ENCODE results near the gene IQSEC2. TPM values are rescaled to one million over a fixed set of nuclear protein-coding genes. Genes with fewer than 3 reads are reported as not detected.

IQSEC2 gene
- total and polyA plus RNA-seq, 9 of the 15 experiments (the other 6 are each of a cell fraction or from before 2014, with no cell fraction given): 2.7 to 41.8 (median 20.1) TPM

DNA sequence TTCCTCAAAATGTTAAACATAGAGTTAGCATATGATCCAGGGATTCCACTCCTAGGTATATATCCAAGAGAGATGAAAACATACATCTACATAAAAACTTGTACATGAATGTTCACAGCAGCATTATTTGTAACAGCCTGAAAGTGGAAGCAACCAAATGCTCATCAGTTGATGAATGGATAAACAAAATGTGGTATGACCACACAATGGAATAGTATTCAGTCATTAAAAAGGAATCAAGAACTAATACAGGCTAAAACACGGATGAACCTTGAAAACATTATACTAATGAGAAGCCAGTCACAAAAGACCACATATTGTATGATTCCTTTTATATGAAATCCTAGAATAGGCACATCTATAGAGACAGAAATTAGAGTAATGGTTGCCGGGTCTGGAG, 42.7 kb upstream of the IQSEC2 start (continued):
- peak; percentile 65 for TF ChIP-seq ZNF146 (CRISPR knock-in tag; IDR thresholded peaks at IDR 0.05; ENCODE audit: unreplicated experiment)

DNA sequence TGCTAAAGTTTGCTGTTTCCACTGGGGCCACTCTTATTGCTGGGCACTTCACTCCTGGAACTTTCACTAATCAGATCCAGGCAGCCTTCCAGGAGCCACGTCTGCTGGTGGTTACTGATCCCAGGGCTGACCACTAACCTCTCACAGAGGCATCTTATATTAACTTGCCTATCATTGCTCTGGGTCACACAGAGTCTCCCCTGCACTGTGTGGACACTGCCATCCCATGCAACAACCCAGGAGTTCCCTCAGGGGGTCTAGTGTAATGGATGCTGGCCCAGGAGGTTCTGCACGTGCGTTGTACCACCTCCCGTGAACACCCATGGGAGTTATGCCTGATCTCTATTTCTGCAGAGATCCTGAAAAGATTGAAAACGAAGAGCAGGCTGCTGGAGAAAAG, 41.8 kb upstream of the IQSEC2 start:
- POLR2A ChIA-PET: interaction anchor here (0.6 kb wide), 1 partner anchor 72 kb away, joined by 3 read pairs; no protein-coding TSS in a partner anchor
- intact Hi-C loops (cut with micrococcal nuclease) (no loop called here), in situ Hi-C loops (cut with MboI) (no loop called here)
- no peak for TF ChIP-seq CEBPG (CRISPR knock-in tag; IDR thresholded peaks at IDR 0.05)
- TF ChIP-seq CEBPG (tag; conservative IDR thresholded peaks at IDR 0.05 in 1 of 2, IDR thresholded peaks at IDR 0.05 in 1 of 2): no peak
- TF ChIP-seq, protein P1, sequence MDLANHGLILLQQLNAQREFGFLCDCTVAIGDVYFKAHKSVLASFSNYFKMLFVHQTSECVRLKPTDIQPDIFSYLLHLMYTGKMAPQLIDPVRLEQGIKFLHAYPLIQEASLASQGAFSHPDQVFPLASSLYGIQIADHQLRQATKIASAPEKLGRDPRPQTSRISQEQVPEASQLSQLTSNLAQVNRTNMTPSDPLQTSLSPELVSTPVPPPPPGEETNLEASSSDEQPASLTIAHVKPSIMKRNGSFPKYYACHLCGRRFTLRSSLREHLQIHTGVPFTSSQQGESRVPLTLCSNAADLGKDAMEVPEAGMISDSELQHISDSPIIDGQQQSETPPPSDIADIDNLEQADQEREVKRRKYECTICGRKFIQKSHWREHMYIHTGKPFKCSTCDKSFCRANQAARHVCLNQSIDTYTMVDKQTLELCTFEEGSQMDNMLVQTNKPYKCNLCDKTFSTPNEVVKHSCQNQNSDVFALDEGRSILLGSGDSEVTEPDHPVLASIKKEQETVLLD (IDR thresholded peaks at IDR 0.05): no peak
- TF ChIP-seq ZNF551 (CRISPR knock-in tag; IDR thresholded peaks at IDR 0.05): no peak
- no peak for TF ChIP-seq NR3C1 (CRISPR knock-in tag; IDR thresholded peaks at IDR 0.05)
- TF ChIP-seq PHB (CRISPR knock-in tag; IDR thresholded peaks at IDR 0.05): no peak
- TF ChIP-seq, protein P2, sequence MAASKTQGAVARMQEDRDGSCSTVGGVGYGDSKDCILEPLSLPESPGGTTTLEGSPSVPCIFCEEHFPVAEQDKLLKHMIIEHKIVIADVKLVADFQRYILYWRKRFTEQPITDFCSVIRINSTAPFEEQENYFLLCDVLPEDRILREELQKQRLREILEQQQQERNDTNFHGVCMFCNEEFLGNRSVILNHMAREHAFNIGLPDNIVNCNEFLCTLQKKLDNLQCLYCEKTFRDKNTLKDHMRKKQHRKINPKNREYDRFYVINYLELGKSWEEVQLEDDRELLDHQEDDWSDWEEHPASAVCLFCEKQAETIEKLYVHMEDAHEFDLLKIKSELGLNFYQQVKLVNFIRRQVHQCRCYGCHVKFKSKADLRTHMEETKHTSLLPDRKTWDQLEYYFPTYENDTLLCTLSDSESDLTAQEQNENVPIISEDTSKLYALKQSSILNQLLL (CRISPR knock-in tag; IDR thresholded peaks at IDR 0.05; ENCODE audit: borderline replicate concordance): no peak
- TF ChIP-seq NONO (IDR thresholded peaks at IDR 0.05; ENCODE audit: low read depth in 2 of 2, low read length in 1 of 2): no peak
- TF ChIP-seq ELF4 (CRISPR knock-in tag; IDR thresholded peaks at IDR 0.05): no peak
- Histone ChIP-seq H3K4me1 (replicated peaks in 1 of 2; ENCODE audit: control insufficient read depth in 2 of 2, insufficient read depth in 2 of 2, low read length in 2 of 2) (peaks cover 0 to 18% of the 10 kb centered on the region in 2 experiments; a peak in 2 of 5 replicates), H3K27ac (ENCODE audit: extremely low read depth, low read depth, low read length) (no peak overlapping the region), H4K20me1 (replicated peaks; ENCODE audit: control insufficient read depth, insufficient read depth, low read length) (peaks cover 6% of the 10 kb centered on the region), H3K9ac (ENCODE audit: insufficient read depth in 1 of 2, low read depth in 2 of 2, low read length in 2 of 2) (no peak overlapping the region), H3K79me2 (ENCODE audit: control insufficient read depth, insufficient read depth, low read length) (no peaks in the 10 kb centered on the region), H3K36me3 (ENCODE audit: control insufficient read depth, insufficient read depth, low read length) (no peaks in the 10 kb centered on the region), H3K9me1 (ENCODE audit: control insufficient read depth, insufficient read depth, low read length) (no peaks in the 10 kb centered on the region), H3K9me3 (replicated peaks; ENCODE audit: control insufficient read depth, insufficient read depth, low read depth, low read length) (no peaks in the 10 kb centered on the region), H2AFZ (ENCODE audit: low read depth, low read length) (no peak overlapping the region), H3K27me3 (ENCODE audit: control insufficient read depth in 2 of 2, insufficient read depth in 2 of 2, low read length in 2 of 2) (peaks cover 22 to 64% of the 10 kb centered on the region in 2 experiments; a peak in 4 of 5 replicates), H3K4me3 (no peak overlapping the region), H3K4me2 (ENCODE audit: insufficient read depth, low read length) (no peak overlapping the region)
- WGBS (ENCODE audit: insufficient coverage, low coverage, missing lambda C conversion rate): 2% methylated on average over 5 of the region's 5 CpGs
- CTCF ChIA-PET (ENCODE audit: low intra/inter-chr PET ratio): no interaction called here
- DNase-seq (ENCODE audit: extremely low read depth in 1 of 4, low spot score in 3 of 4): no peak
- ATAC-seq: no peak
- no TSS peak for BruUV-seq (replicated peaks)
- no peak for FAIRE-seq

Measured in K562 (cell line).